ENCODE results near the gene ESYT2. TPM values are rescaled to one million over a fixed set of nuclear protein-coding genes. Genes with fewer than 3 reads are reported as not detected.

ESYT2 gene
- total and polyA plus RNA-seq, 2 donors (not counting 1 experiment from before 2014, with no cell fraction given), result 66.0 to 93.0 TPM

- Histone ChIP-seq H3K4me1 (ENCODE audit: control insufficient read depth, extremely low read depth, insufficient read depth, low read length) (no peaks in the 10 kb centered on the region), H3K4me3 (replicated peaks in 1 of 4; ENCODE audit: control extremely low read depth in 1 of 4, insufficient read depth in 1 of 4, low read depth in 3 of 4, low read length in 4 of 4) (no peak overlapping the region), H2AFZ (ENCODE audit: low read length) (no peak overlapping the region), H3K9ac (ENCODE audit: insufficient read depth, low read length) (no peak overlapping the region), H3K27me3 (ENCODE audit: control insufficient read depth, insufficient read depth, low read length) (no peaks in the 10 kb centered on the region), H3K27ac (ENCODE audit: insufficient read depth, low read length) (no peak overlapping the region), H3K4me2 (ENCODE audit: extremely low read depth, insufficient read depth, low read length) (no peak overlapping the region), H3K9me3 (ENCODE audit: control insufficient read depth, insufficient read depth, low read depth, low read length) (no peaks in the 10 kb centered on the region), H4K20me1 (ENCODE audit: control insufficient read depth, extremely low read depth, insufficient read depth, low read length) (no peaks in the 10 kb centered on the region), H3K36me3 (ENCODE audit: control insufficient read depth, insufficient read depth, low read length) (no peaks in the 10 kb centered on the region), H3K79me2 (ENCODE audit: control insufficient read depth, insufficient read depth, low read length) (no peaks in the 10 kb centered on the region)
- no peak for TF ChIP-seq EZH2 (IDR thresholded peaks at IDR 0.05; ENCODE audit: low read length, missing control alignments)
- TF ChIP-seq CTCF (conservative IDR thresholded peaks at IDR 0.05 in 1 of 2, IDR thresholded peaks at IDR 0.05 in 1 of 2; ENCODE audit: low read depth in 1 of 2, low read length in 2 of 2), result no peak
- no peak for DNase-seq (ENCODE audit: low read depth in 2 of 2)
Measured at GRCh38 chr7:158723266-158723665, 106.0 kb downstream of the ESYT2 start.

- Histone ChIP-seq H3K36me3 (ENCODE audit: control insufficient read depth, insufficient read depth, low read length) (no peaks in the 10 kb centered on the region), H3K9ac (ENCODE audit: insufficient read depth, low read length) (no peak overlapping the region), H3K9me3 (ENCODE audit: control insufficient read depth, insufficient read depth, low read depth, low read length) (no peaks in the 10 kb centered on the region), H3K4me2 (ENCODE audit: extremely low read depth, insufficient read depth, low read length) (no peak overlapping the region), H2AFZ (ENCODE audit: low read length) (no peak overlapping the region), H3K79me2 (ENCODE audit: control insufficient read depth, insufficient read depth, low read length) (no peaks in the 10 kb centered on the region), H4K20me1 (ENCODE audit: control insufficient read depth, extremely low read depth, insufficient read depth, low read length) (no peaks in the 10 kb centered on the region), H3K4me1 (ENCODE audit: control insufficient read depth, extremely low read depth, insufficient read depth, low read length) (no peaks in the 10 kb centered on the region), H3K27me3 (ENCODE audit: control insufficient read depth, insufficient read depth, low read length) (no peaks in the 10 kb centered on the region), H3K4me3 (replicated peaks in 1 of 4; ENCODE audit: control extremely low read depth in 1 of 4, insufficient read depth in 1 of 4, low read depth in 3 of 4, low read length in 4 of 4) (no peak overlapping the region), H3K27ac (ENCODE audit: insufficient read depth, low read length) (no peak overlapping the region)
- DNase-seq (ENCODE audit: low read depth in 2 of 2), result no peak
- TF ChIP-seq CTCF (conservative IDR thresholded peaks at IDR 0.05 in 1 of 2, IDR thresholded peaks at IDR 0.05 in 1 of 2; ENCODE audit: low read depth in 1 of 2, low read length in 2 of 2) (no peak), EZH2 (IDR thresholded peaks at IDR 0.05; ENCODE audit: low read length, missing control alignments) (no peak)
Measured at GRCh38 chr7:158722574-158723237, 106.6 kb downstream of the ESYT2 start.

GRCh38 chr7:158720112-158720511 is 109.2 kb downstream of the ESYT2 start:
- H3K36me3 ChIP-seq (ENCODE audit: control insufficient read depth, insufficient read depth, low read length), result no peaks in the 10 kb centered on the region
- H3K9ac ChIP-seq (ENCODE audit: insufficient read depth, low read length), result no peak overlapping the region
- peaks cover 4% of the 10 kb centered on the region for H3K27me3 ChIP-seq (ENCODE audit: control insufficient read depth, insufficient read depth, low read length)
- no peaks in the 10 kb centered on the region for H3K4me1 ChIP-seq (ENCODE audit: control insufficient read depth, extremely low read depth, insufficient read depth, low read length)
- no peaks in the 10 kb centered on the region for H3K79me2 ChIP-seq (ENCODE audit: control insufficient read depth, insufficient read depth, low read length)
- TF ChIP-seq EZH2 (IDR thresholded peaks at IDR 0.05; ENCODE audit: low read length, missing control alignments), result no peak
- TF ChIP-seq CTCF (conservative IDR thresholded peaks at IDR 0.05 in 1 of 2, IDR thresholded peaks at IDR 0.05 in 1 of 2; ENCODE audit: low read depth in 1 of 2, low read length in 2 of 2), result no peak
- no peaks in the 10 kb centered on the region for H3K9me3 ChIP-seq (ENCODE audit: control insufficient read depth, insufficient read depth, low read depth, low read length)
- H2AFZ ChIP-seq (ENCODE audit: low read length), result no peak overlapping the region
- DNase-seq (ENCODE audit: low read depth in 2 of 2), result no peak
- H3K4me2 ChIP-seq (ENCODE audit: extremely low read depth, insufficient read depth, low read length), result no peak overlapping the region
- H4K20me1 ChIP-seq (ENCODE audit: control insufficient read depth, extremely low read depth, insufficient read depth, low read length), result no peaks in the 10 kb centered on the region
- no peak overlapping the region for H3K4me3 ChIP-seq (replicated peaks in 1 of 4; ENCODE audit: control extremely low read depth in 1 of 4, insufficient read depth in 1 of 4, low read depth in 3 of 4, low read length in 4 of 4)
- no peak overlapping the region for H3K27ac ChIP-seq (ENCODE audit: insufficient read depth, low read length)

All from fibroblast of lung (primary cell).